Prostate gland (tissue), 2 donors: ENCODE results near the gene CORIN.
"Not testable (repeated sequence)": the region's sequence is repeated elsewhere in the genome, so short reads cannot be mapped to it uniquely, and the experiment has no call there.

Experiments used
- CTCF ChIP-seq, 4 experiments: fragments of 200-600 bp in 2 of 4; fragments of 450-650 bp in 2 of 4; sonication (generic) in 2 of 4; IDR thresholded peaks; 1 replicate in 3 of 4; 2 replicates in 1 of 4; pipeline ENCODE4 v1.5.1; 2016 to 2019; ENCODE audit warnings: antibody characterized with exemption in 4 of 4, mild to moderate bottlenecking in 2 of 4, moderate library complexity in 2 of 4
- POLR2AphosphoS5 ChIP-seq: sonication (generic); formaldehyde crosslinking; IDR thresholded peaks from one replicate; pipeline ENCODE4 v1.6.1; 2017; ENCODE audit warnings: antibody characterized with exemption

- TF ChIP-seq CTCF (IDR thresholded peaks at IDR 0.05); POLR2AphosphoS5: not testable (repeated sequence)
These were observed 84.6 kb downstream of the CORIN start for GRCh38 chr4:47753316-47753715.
